GM10266 (cell line): ENCODE measurements around the gene OR6B2.

Experiments used
- DNase-seq: peaks from one replicate; pipeline ENCODE4 v3.0.0; 2012; ENCODE audit errors: extremely low spot score
- CTCF ChIP-seq: IDR thresholded peaks from 2 replicates; pipeline ENCODE4 v1.5.1; 2012; ENCODE audit warnings: mild to moderate bottlenecking, low read depth; ENCODE audit not compliant: control insufficient read depth, insufficient read depth; ENCODE audit errors: missing control alignments

Gene OR6B2

GRCh38 chr2:240066489-240066888, 36.3 kb upstream of the OR6B2 start:
- no peak for DNase-seq
- no peak for TF ChIP-seq CTCF

- DNase-seq: no peak
- TF ChIP-seq CTCF: no peak
Observed at GRCh38 chr2:240064898-240065297, 34.7 kb upstream of the OR6B2 start.

- DNase-seq: peak; percentile 51
- TF ChIP-seq CTCF: peak; percentile 61
Observed at GRCh38 chr2:240060977-240061591, 30.9 kb upstream of the OR6B2 start.

GRCh38 chr2:240056678-240057077, 26.4 kb upstream of the OR6B2 start:
- no peak for DNase-seq
- TF ChIP-seq CTCF: no peak

GRCh38 chr2:240055177-240055917, 25.1 kb upstream of the OR6B2 start:
- TF ChIP-seq CTCF: no peak
- DNase-seq: no peak

- no peak for TF ChIP-seq CTCF
Observed at GRCh38 chr2:240053173-240054155, 23.2 kb upstream of the OR6B2 start, which contains the start of gene OR6B3. Gene OR6B3, minus strand, starts transcription at chr2:240053521.

More at GRCh38 chr2:240053173-240054155, 23.2 kb upstream of the OR6B2 start, which contains the start of gene OR6B3:
- DNase-seq: no peak
